Mesenteric fat pad (tissue), 1 donor: Measurements from ENCODE around the gene CSGALNACT2. TPM values are rescaled to one million over a fixed set of nuclear protein-coding genes. Genes with fewer than 3 reads are reported as not detected.
"Not testable (repeated sequence)": the region's sequence is repeated elsewhere in the genome, so short reads cannot be mapped to it uniquely, and the experiment has no call there.

Source experiments
- DNase-seq: peaks from one replicate; pipeline ENCODE4 v3.0.0-alpha.2; 2020; ENCODE audit warnings: low spot score
- total RNA-seq: library from RNA; stranded (reverse); fragmentation: NEBNext Ultra II Directional; extraction: Animal tissue kit (Norgen Biotek cat#: 25700); gene quantifications from one replicate; pipeline ENCODE4 v1.2.1, GENCODE V29; 2021
- donor health status: DM: yes; HTN: yes; CAD: no.

The CSGALNACT2 gene
- total RNA-seq, 1 donor from 2014 or later = 31.0 TPM

GRCh38 chr10:43137717-43138020, 576 bp upstream of the CSGALNACT2 start:
- no peak for DNase-seq

GRCh38 chr10:43138757-43139241, 554 bp downstream of the CSGALNACT2 start:
- DNase-seq = no peak

DNA sequence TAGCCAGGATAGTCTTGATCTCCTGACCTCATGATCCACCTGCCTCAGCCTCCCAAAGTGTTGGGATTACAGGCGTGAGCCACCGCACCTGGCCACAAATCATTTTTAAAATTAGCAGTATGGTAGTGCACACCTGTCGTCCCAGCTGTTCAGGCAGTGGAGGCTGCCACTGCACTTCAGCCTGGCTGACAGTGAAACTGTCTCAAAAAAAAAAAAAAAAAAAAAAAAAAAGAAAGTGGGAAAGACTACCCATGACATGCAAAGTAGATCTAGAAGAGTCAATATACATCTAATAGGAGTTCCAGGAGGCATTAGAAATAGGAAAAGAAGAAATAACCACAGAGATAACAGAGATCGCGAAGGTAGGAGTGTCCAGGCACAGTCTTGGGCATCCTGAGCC, 3.2 kb downstream of the CSGALNACT2 start:
- DNase-seq = no peak

DNA sequence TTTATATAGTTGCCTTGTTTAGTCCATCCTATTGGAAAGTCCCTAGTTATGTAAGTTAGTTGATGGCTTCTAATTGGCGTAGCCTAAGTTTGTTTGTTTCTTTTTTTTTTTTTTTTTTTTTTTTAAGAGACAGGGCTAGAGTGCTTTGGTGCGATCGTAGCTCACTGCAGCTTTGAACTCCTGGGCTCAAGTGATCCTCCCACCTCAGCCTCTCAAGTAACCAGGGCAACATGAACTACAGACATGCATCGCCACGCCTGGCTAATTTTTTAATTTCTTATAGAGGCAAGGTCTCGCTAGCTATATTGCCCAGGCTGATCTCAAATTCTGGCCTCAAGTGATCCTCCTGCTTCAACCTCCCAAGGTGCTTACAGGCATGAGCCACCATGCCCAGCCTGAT, 7.1 kb downstream of the CSGALNACT2 start:
- no peak for DNase-seq

GRCh38 chr10:43145936-43146335, 7.7 kb downstream of the CSGALNACT2 start:
- DNase-seq = not testable (repeated sequence)

- DNase-seq = no peak
These were observed 13.1 kb downstream of the CSGALNACT2 start for GRCh38 chr10:43151371-43151770.

DNA sequence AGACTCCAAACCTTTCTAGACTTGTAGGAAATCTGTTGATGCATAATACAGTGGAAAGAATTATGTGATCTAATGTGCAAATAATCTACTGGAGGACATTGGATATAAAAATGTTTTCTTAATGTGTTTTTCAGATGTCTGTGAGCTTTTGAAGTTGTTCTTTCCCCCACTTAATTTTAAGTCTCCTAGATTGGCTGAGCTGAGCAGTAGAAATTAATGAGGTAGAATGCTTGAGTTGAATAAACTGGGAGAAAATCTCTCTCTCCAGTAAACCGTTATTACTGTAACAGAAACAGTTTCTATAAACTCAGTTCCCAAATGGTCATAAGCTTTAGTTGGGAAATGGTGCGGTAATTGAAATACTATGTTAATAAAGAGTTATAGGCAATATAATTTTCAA, 15.7 kb downstream of the CSGALNACT2 start:
- DNase-seq = no peak

- no peak for DNase-seq
These were observed 17.0 kb downstream of the CSGALNACT2 start for GRCh38 chr10:43155221-43155620.

- no peak for DNase-seq
These were observed 17.5 kb downstream of the CSGALNACT2 start for GRCh38 chr10:43155741-43156140.

- DNase-seq = no peak
These were observed 18.5 kb downstream of the CSGALNACT2 start for GRCh38 chr10:43156590-43157341.

- no peak for DNase-seq
These were observed 20.4 kb downstream of the CSGALNACT2 start for GRCh38 chr10:43158636-43159035.

GRCh38 chr10:43160046-43160920, 22.0 kb downstream of the CSGALNACT2 start:
- DNase-seq = no peak

GRCh38 chr10:43160921-43161255, 22.6 kb downstream of the CSGALNACT2 start:
- DNase-seq = no peak

DNA sequence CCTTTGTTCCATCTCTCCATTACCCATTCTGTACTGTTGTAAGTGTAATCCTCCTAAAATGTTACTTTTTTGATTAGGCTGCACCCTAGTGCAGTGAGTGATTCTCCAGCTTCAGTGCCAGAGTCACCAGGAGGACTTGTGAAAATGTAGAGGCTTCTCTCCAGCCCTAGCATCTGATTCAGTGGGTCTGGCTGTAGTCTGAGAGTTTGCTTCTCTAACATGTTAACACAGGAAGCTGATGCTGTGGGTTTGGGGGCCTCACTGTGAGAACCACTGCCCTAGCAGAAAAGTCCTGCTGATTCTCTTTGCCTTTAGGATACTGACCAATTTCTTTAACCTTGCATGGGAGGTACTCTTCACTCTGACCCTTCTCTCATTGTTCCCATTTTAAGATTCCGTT, 24.4 kb downstream of the CSGALNACT2 start:
- no peak for DNase-seq

DNA sequence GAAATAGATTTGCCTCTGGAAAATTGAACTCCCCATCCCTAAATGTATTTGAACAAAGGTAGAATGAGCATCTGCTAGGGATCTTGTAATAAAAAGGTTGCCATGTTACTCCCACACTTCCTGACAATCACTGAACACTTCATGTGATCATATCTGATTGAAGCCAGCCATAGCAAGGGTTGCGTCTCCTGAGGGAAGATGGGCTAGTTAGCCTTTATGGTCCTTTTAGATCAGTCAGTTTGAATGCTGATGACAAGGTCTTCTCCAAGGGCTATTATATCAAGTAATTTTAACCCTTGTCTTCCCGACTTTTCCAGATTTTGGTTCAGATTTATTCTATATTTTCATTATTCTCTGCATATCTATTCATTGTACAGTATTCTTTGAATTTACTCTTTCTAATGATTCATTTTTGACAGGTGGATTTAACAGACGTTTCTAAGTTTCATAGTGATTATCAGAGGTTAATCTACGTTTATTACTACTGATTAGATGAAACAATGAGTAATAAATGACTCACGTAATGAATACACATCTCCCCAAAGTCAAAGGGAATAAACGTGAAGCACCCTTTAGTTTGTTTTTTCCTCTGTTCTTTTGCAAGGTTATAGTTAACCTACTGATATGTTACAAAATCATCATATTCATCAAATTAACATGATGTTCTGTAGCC, 28.1 kb downstream of the CSGALNACT2 start:
- DNase-seq = no peak

DNA sequence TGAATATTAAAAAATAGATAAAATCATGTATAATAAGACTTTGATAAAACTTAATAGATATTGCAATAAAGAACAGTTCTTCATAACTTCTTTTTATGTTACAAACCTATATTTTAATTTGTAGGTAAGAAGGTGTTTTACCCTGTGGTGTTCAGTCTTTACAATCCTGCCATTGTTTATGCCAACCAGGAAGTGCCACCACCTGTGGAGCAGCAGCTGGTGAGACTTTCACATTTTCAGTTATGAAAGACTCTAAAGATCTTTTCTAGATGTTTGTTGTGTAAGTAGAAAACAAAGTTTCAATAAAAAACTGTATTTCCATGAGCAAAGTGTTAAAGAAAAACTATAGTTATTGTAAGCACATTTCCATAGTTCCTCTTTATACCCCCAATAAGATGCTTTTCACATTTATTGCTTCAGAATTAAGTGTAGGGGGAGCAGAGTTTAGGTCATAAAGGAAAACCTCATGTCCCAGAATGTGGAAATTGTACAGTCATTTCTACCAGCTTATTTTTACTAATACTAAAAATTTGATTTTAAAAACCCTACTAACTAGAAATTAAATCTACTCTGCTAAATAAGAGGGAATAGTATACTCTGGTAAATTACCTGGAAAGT, 28.7 kb downstream of the CSGALNACT2 start:
- no peak for DNase-seq

- DNase-seq = no peak
These were observed 29.2 kb downstream of the CSGALNACT2 start for GRCh38 chr10:43167498-43167889.

- DNase-seq = no peak
These were observed 32.2 kb downstream of the CSGALNACT2 start for GRCh38 chr10:43170491-43170890.

- DNase-seq = no peak
These were observed 34.4 kb downstream of the CSGALNACT2 start for GRCh38 chr10:43172645-43173044.

GRCh38 chr10:43173120-43173519, 34.9 kb downstream of the CSGALNACT2 start:
- no peak for DNase-seq

- DNase-seq = no peak
These were observed 36.7 kb downstream of the CSGALNACT2 start for GRCh38 chr10:43174969-43175368.

DNA sequence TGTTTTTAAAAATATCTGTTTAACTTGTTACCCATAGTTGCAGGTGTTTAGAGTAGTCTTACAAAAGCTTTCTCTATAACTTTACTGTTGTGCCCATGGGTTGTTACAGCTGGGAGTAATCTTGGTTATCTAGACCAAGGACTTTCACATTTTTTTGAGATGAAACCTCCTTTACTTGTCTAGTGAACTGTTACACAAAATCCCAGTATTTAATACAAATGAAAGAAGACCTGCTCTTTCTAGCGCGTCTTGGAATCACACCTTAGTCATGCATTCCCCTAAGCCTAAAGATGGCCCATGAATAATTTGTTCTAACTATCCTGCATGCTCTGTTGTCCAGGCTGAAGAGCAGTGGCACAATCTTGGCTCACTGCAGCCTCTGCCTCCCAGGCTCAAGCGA, 38.0 kb downstream of the CSGALNACT2 start:
- DNase-seq = no peak
